Nephron (organoid): Measurements from ENCODE around the gene LATS2.

Experiments
- H3K27ac Mint-ChIP-seq, 3 experiments: 2 replicates each; pipeline ENCODE4 v1.8.0; 2020; ENCODE audit warnings: mixed read lengths in 3 of 3, mild to moderate bottlenecking in 2 of 3, moderate library complexity in 1 of 3
- H3K27me3 Mint-ChIP-seq: 2 replicates; pipeline ENCODE4 v1.8.0; 2021; ENCODE audit warnings: low read depth, mild to moderate bottlenecking, moderate library complexity, mixed read lengths
- H3K36me3 Mint-ChIP-seq: 2 replicates; pipeline ENCODE4 v1.8.0; 2020; ENCODE audit warnings: low read depth, mixed read lengths
- H3K4me1 Mint-ChIP-seq: 2 replicates; pipeline ENCODE4 v1.8.0; 2020; ENCODE audit warnings: mixed read lengths
- H3K4me3 Mint-ChIP-seq, 3 experiments: 2 replicates each; pipeline ENCODE4 v1.8.0; 2020; ENCODE audit warnings: mild to moderate bottlenecking in 3 of 3, mixed read lengths in 3 of 3, moderate library complexity in 2 of 3
- H3K9me3 Mint-ChIP-seq: 2 replicates; pipeline ENCODE4 v1.8.0; 2020; ENCODE audit warnings: mixed read lengths
- CTCF ChIP-seq, 3 experiments: fragments of 200-600 bp; sonication (generic); IDR thresholded peaks; one replicate each; pipeline ENCODE4 v1.5.0; 2021; ENCODE audit warnings: antibody characterized with exemption in 3 of 3; ENCODE audit not compliant: unreplicated experiment in 3 of 3

Gene LATS2

GRCh38 chr13:20991741-20992520 lies 69.5 kb downstream of the LATS2 start:
- Mint-ChIP-seq H3K36me3 (peaks cover 40% of the 10 kb centered on the region), H3K27me3 (peaks cover 3% of the 10 kb centered on the region), H3K27ac (peak overlapping the region in 1 of 3 experiments; percentile 35), H3K9me3 (no peaks in the 10 kb centered on the region), H3K4me1 (peaks cover 5% of the 10 kb centered on the region), H3K4me3 (no peak overlapping the region)
- TF ChIP-seq CTCF (IDR thresholded peaks at IDR 0.05; ENCODE audit: unreplicated experiment in 3 of 3), result no peak

GRCh38 chr13:20990910-20991525 lies 70.4 kb downstream of the LATS2 start:
- Mint-ChIP-seq H3K9me3 (no peaks in the 10 kb centered on the region), H3K4me1 (peaks cover 5% of the 10 kb centered on the region), H3K27me3 (peaks cover 3% of the 10 kb centered on the region), H3K4me3 (no peak overlapping the region), H3K36me3 (peaks cover 47% of the 10 kb centered on the region), H3K27ac (no peak overlapping the region)
- no peak for TF ChIP-seq CTCF (IDR thresholded peaks at IDR 0.05; ENCODE audit: unreplicated experiment in 3 of 3)

- Mint-ChIP-seq H3K27ac (peak overlapping the region; percentile 56 to 76 (median 74)), H3K4me3 (no peak overlapping the region), H3K9me3 (no peaks in the 10 kb centered on the region), H3K36me3 (peaks cover 54% of the 10 kb centered on the region), H3K4me1 (peaks cover 5% of the 10 kb centered on the region), H3K27me3 (peaks cover 3% of the 10 kb centered on the region)
- TF ChIP-seq CTCF (IDR thresholded peaks at IDR 0.05; ENCODE audit: unreplicated experiment in 3 of 3), result no peak
Measured at GRCh38 chr13:20989656-20990321, 71.6 kb downstream of the LATS2 start.

GRCh38 chr13:20988909-20989655 lies 72.3 kb downstream of the LATS2 start:
- H3K4me1 Mint-ChIP-seq, result peaks cover 5% of the 10 kb centered on the region
- peaks cover 57% of the 10 kb centered on the region for H3K36me3 Mint-ChIP-seq
- H3K4me3 Mint-ChIP-seq, result no peak overlapping the region
- H3K27ac Mint-ChIP-seq, result peak overlapping the region in 1 of 3 experiments; percentile 76
- no peaks in the 10 kb centered on the region for H3K9me3 Mint-ChIP-seq
- TF ChIP-seq CTCF (IDR thresholded peaks at IDR 0.05; ENCODE audit: unreplicated experiment in 3 of 3), result no peak
- peaks cover 3% of the 10 kb centered on the region for H3K27me3 Mint-ChIP-seq

GRCh38 chr13:20988033-20988908 lies 73.1 kb downstream of the LATS2 start:
- peaks cover 5% of the 10 kb centered on the region for H3K4me1 Mint-ChIP-seq
- H3K36me3 Mint-ChIP-seq, result peaks cover 60% of the 10 kb centered on the region
- TF ChIP-seq CTCF (IDR thresholded peaks at IDR 0.05; ENCODE audit: unreplicated experiment in 3 of 3), result no peak
- peaks cover 3% of the 10 kb centered on the region for H3K27me3 Mint-ChIP-seq
- no peaks in the 10 kb centered on the region for H3K9me3 Mint-ChIP-seq
- no peak overlapping the region for H3K27ac Mint-ChIP-seq
- H3K4me3 Mint-ChIP-seq, result no peak overlapping the region
